Esophagus muscularis mucosa (tissue), 4 donors: ENCODE measurements around the gene MTCP1.

Experiments used
- EP300 ChIP-seq: sonication (generic); formaldehyde crosslinking; IDR thresholded peaks from one replicate; pipeline ENCODE4 v1.6.1; 2017; ENCODE audit warnings: antibody characterized with exemption
- POLR2AphosphoS5 ChIP-seq, 2 donors: sonication (generic); formaldehyde crosslinking; IDR thresholded peaks; one replicate each; pipeline ENCODE4 v1.6.1; 2017; ENCODE audit warnings: antibody characterized with exemption in 2 of 2
- TF ChIP-seq, protein P1 (sequence below), 3 experiments: fragments of 200-600 bp in 2 of 3; fragments of 450-650 bp in 1 of 3; sonication (generic) in 2 of 3; IDR thresholded peaks; one replicate each; pipeline ENCODE4 v1.5.1; 2017 to 2019; ENCODE audit warnings: antibody characterized with exemption in 3 of 3, mild to moderate bottlenecking in 2 of 3, moderate library complexity in 1 of 3

DNA sequence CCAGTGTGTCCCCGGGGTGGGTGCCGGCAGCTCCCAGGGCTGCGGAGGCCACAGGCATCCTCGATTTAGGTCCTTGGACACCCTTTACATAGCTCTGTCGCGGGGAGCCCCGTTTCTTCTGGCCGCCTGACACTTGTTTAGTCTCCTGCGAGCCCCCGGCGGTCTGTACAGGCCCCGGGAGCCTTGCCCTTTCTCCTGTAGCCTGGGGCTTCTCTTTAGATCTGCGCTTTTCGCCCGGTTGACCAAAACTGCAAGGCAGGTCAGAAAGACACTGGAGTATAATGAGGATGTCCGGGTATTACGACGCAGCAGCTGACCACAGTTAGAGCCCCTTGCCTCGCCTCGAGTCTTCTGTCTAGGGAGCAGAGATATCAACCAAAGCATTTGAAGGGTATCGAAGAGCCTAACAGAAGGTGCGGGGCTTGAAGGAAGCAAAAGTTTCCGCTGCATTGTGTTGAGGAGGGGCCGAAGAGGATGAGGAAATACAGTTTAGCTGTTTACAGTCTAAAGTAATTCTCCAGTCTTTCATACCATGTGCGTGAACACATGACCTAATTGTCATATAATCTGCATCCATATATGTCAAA, 851 bp upstream of the MTCP1 start:
- TF ChIP-seq POLR2AphosphoS5 (IDR thresholded peaks at IDR 0.05) (no peak), EP300 (no peak)
- TF ChIP-seq, protein P1, sequence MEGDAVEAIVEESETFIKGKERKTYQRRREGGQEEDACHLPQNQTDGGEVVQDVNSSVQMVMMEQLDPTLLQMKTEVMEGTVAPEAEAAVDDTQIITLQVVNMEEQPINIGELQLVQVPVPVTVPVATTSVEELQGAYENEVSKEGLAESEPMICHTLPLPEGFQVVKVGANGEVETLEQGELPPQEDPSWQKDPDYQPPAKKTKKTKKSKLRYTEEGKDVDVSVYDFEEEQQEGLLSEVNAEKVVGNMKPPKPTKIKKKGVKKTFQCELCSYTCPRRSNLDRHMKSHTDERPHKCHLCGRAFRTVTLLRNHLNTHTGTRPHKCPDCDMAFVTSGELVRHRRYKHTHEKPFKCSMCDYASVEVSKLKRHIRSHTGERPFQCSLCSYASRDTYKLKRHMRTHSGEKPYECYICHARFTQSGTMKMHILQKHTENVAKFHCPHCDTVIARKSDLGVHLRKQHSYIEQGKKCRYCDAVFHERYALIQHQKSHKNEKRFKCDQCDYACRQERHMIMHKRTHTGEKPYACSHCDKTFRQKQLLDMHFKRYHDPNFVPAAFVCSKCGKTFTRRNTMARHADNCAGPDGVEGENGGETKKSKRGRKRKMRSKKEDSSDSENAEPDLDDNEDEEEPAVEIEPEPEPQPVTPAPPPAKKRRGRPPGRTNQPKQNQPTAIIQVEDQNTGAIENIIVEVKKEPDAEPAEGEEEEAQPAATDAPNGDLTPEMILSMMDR (IDR thresholded peaks at IDR 0.05): no peak
